Muscle layer of colon (tissue), 2 donors: Measurements from ENCODE around the gene CROCC2.

Experiments used
- H3K27ac ChIP-seq: one replicate; pipeline ENCODE4 v1.7.0; 2013; ENCODE audit warnings: low read depth, mild to moderate bottlenecking, low read length, moderate library complexity
- H3K27me3 ChIP-seq, 2 donors: one replicate each; pipeline ENCODE4 v1.7.0; 2013; ENCODE audit warnings: low read length in 2 of 2, mild to moderate bottlenecking in 2 of 2; ENCODE audit not compliant: insufficient read depth in 2 of 2, control insufficient read depth in 1 of 2
- H3K36me3 ChIP-seq: one replicate; pipeline ENCODE4 v1.7.0; 2013; ENCODE audit warnings: mild to moderate bottlenecking, low read length; ENCODE audit not compliant: insufficient read depth
- H3K4me1 ChIP-seq: one replicate; pipeline ENCODE4 v1.7.0; 2013; ENCODE audit warnings: mild to moderate bottlenecking, low read length; ENCODE audit not compliant: insufficient read depth
- H3K4me3 ChIP-seq, 2 donors: one replicate each; pipeline ENCODE4 v1.7.0; 2013; ENCODE audit warnings: low read length in 2 of 2, low read depth in 1 of 2, mild to moderate bottlenecking in 1 of 2, moderate library complexity in 1 of 2
- H3K9ac ChIP-seq: one replicate; pipeline ENCODE4 v1.7.0; 2013; ENCODE audit warnings: low read length
- H3K9me3 ChIP-seq: one replicate; pipeline ENCODE4 v1.7.0; 2013; ENCODE audit warnings: mild to moderate bottlenecking, low read length
- donor health status: abdominal sarcoma.
- donor health status: Adenocarcinoma of cecum.

Gene CROCC2

DNA sequence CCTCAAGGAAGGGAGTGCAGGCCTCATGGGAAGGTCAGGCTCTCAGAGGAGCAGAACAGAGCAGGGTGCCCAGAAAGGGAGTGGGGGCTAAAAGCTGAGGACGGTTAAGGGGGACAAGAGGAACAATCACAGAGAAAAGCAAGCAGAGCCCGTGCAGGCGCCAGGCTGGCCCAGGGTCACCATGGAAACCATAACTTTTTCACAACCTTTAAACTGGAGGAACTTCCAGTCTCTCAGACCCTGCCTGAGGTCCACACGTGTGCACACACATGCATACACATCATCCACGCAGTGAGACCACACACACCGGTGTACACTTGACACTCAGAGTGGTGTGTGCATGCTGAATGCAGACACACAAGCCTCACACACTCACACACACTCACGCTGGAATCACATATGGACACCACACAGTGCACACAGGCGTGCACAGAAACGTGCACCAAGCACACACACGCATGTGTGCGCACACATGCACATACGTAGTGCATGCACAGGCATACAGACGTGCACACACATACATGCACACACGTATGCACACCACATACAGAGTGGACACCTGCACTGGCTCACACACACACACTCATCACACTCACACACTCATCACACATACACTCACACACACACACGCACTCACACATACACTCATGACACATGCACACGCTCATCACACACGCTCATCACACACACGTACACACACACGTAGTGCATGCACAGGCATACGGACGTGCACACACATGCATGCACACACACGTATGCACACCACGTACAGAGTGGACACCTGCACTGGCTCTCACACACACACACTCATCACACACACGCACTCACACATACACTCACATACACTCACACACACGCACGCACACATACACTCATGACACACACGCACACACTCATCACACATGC is 55.1 kb downstream of the CROCC2 start:
- no peaks in the 10 kb centered on the region for H3K36me3 ChIP-seq
- H3K27ac ChIP-seq = no peak overlapping the region
- H3K27me3 ChIP-seq = peaks cover 0 to 18% of the 10 kb centered on the region in 2 donors
- H3K9me3 ChIP-seq = no peaks in the 10 kb centered on the region
- no peak overlapping the region for H3K4me3 ChIP-seq
- peaks cover 16% of the 10 kb centered on the region for H3K4me1 ChIP-seq
- H3K9ac ChIP-seq = no peak overlapping the region

DNA sequence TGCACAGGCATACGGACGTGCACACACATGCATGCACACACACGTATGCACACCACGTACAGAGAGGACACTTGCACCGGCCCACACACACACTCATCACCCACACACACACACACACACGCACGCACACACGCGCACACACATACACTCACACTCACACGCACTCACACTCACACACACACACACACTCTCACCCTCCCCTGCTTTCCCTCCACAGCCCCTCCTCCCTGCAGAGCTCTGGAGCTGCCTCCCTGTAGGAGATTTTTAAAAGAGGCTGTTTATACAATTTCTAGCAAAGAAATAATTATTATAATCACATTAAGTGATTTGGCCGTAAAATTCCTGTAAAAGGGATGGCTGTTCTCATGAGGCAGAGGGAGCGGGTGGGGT is 55.8 kb downstream of the CROCC2 start:
- Histone ChIP-seq H3K27ac (no peak overlapping the region), H3K4me1 (peaks cover 16% of the 10 kb centered on the region), H3K27me3 (peaks cover 0 to 18% of the 10 kb centered on the region in 2 donors)

DNA sequence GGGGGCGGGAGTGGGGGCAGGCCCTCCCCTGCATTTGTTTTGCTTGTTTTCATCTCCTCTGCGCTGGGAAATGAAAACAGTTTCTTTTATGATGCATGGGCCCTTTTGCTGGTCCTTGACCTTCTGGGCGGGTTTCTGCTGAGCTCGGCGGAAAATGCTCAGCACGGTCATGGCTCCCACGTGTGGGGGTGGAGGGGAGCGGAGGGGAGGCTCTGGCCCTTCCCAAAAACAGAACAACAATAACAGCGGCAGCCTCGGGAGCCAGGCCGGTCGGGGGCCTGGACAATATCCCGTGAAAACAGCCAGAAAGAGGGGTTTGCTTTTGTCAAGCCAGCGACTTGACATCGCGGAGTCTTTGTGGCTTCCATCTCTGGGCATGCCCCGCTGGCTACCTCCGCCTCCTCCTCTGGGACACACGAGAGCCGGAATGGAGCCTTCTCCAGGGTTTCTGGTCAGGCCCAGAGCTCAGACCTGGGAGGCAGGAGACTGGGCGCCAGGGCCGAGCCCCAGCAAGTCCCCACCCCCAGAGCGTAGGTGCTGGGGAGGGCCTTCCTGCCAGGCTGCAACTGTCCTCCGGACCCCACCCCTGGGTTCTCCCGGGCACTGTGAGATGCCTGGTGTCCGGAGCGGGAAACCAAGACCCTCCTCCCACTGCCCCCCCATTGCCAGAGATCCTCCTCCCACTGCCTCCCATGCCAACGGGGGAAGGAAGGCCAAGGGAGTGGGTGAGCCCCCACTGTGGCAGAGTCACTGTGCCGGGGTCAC is 56.3 kb downstream of the CROCC2 start:
- Histone ChIP-seq H3K27ac (no peak overlapping the region), H3K4me1 (peaks cover 16% of the 10 kb centered on the region), H3K36me3 (no peaks in the 10 kb centered on the region), H3K9ac (no peak overlapping the region), H3K27me3 (peaks cover 0 to 18% of the 10 kb centered on the region in 2 donors), H3K4me3 (no peak overlapping the region), H3K9me3 (no peaks in the 10 kb centered on the region)

More for the DNA sequence above, 55.8 kb downstream of the CROCC2 start:
- Histone ChIP-seq H3K36me3 (no peaks in the 10 kb centered on the region), H3K9ac (no peak overlapping the region), H3K4me3 (no peak overlapping the region), H3K9me3 (no peaks in the 10 kb centered on the region)

DNA sequence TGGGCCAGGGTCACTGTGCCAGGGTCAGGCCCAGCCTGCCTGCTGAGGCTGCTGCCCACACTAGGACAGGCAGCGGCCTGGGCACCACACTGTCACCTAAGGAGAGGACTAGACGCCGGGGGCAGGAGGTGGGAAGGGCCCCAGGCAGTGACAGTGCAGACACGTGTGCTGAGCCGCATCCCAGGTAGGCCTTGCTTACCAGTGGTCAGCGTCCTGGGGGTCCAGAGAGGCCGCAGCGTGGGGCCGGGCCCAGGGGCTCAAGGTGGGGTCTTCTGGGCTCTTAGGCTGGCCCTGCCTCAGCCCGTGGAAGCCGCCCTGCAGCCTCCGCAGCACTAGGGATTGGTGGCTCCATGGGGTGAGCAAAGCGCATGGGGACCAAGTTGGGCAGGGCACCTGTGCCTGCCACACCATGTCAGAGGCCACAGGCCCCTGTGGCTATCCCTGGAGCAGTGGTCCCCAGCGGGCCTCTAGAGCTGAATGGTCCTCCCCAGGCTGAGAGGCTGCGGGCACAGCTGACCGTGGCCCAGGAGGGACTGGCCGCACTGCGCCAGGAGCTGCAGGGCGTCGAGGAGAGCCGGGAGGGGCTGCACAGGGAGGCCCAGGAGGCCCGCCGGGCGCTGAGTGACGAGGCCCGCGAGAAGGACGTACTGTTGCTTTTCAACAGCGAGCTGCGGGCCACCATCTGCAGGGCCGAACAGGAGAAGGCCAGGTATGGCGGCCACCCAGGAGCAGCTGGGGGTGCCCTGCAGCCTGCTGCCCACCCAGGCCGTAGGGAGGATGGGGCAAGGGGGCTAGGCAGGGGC is 57.1 kb downstream of the CROCC2 start:
- Histone ChIP-seq H3K36me3 (no peaks in the 10 kb centered on the region), H3K27me3 (peaks cover 0 to 11% of the 10 kb centered on the region in 2 donors), H3K27ac (no peak overlapping the region), H3K4me1 (peaks cover 16% of the 10 kb centered on the region), H3K9me3 (no peaks in the 10 kb centered on the region), H3K9ac (no peak overlapping the region), H3K4me3 (no peak overlapping the region)

DNA sequence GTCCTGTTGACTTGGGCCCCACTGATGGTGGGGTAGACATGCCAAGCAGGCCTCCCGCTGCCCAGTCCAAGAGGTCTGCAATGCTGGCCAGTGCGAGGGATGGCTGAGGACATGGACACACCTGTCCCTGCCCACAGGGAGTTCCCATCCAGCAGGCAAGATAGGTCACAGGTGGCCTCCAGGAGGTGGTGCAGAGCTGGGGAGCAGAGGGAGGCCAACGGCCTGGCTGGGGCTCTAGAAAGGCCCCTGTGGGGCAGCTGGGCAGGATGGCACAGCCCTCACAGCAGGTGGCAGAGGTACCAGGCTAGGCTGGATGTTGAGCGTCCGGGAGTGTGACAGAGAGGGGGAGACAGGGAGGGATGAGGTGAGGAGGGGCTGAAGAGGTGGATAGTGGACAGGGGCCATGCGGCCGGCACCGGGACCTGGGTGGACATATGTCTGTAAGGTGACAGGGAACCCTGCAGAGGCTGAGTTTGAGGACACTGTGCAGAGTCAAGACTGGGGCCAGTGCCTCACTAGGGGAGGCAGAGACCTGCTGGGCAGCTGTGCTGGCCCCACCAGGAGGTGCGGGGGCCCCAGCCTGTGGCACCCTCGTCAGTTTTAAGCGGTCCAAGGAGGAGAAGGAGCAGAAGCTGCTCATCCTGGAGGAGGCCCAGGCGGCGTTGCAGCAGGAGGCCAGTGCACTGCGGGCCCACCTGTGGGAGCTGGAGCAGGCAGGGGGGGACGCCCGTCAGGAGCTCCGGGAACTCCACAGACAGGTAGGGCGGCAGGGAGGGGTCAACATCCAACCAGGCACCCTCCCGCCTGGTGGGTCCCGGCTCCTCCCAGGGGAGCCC is 58.0 kb downstream of the CROCC2 start:
- Histone ChIP-seq H3K27me3 (peaks cover 0 to 8% of the 10 kb centered on the region in 2 donors), H3K27ac (no peak overlapping the region), H3K4me1 (peaks cover 16% of the 10 kb centered on the region), H3K9me3 (no peaks in the 10 kb centered on the region), H3K4me3 (no peak overlapping the region), H3K36me3 (no peaks in the 10 kb centered on the region), H3K9ac (no peak overlapping the region)

DNA sequence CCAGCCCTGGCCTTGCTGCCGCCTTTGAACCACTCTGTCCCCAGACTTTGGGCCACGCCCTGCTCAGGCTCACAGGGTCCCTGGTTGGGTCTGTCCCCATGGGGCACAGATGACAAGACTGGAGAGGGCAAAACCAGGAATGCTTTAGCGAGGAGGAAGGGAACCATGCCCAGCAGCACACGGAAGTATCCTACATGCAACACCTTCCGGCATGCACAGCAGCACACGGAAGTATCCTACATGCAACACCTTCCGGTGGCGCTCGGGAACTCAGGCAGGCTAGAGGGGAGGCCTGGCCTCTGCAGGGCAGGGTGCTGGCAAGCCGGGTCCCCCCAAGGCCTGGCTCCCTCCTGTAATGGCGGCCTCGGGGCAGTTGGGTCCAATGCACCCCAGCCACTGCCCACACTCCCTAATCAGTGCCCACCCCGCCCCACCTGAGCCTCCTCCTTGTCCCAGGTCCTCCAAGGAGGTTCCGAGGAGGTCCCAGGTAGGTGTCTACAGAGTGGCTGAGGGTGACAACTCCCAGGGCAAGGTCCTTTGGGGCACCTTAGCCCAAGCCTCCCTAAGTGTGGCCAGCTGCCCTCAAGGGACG is 58.7 kb downstream of the CROCC2 start:
- Histone ChIP-seq H3K4me3 (no peak overlapping the region), H3K27ac (no peak overlapping the region), H3K9me3 (no peaks in the 10 kb centered on the region), H3K4me1 (peaks cover 16% of the 10 kb centered on the region), H3K9ac (no peak overlapping the region), H3K36me3 (no peaks in the 10 kb centered on the region), H3K27me3 (peaks cover 0 to 5% of the 10 kb centered on the region in 2 donors)

DNA sequence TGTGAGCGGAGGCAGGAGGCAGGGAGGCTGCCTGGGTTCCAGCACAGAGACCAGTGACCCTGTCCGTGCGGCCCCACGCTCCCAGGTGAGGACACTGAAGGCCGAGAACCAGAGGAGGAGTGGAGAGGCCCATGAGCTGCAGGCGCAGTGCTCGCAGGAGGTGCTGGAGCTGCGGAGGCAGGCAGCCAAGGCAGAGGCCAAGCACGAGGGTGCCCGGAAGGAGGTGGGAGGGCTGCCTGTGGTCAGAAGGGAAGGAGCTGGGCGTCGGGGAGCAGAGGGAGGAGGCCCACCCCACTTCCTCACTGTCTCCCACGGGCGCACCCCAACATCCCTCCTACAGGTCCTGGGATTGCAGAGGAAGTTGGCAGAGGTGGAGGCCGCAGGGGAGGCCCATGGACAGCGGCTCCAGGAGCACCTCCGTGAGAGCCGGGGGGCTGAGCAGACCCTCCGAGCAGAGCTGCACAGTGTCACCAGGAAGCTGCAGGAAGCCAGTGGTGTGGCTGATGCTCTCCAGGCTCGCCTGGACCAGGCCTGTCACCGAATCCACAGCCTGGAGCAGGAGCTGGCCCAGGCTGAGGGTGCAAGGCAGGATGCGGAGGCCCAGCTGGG is 59.3 kb downstream of the CROCC2 start:
- Histone ChIP-seq H3K27ac (no peak overlapping the region), H3K9me3 (no peaks in the 10 kb centered on the region), H3K4me1 (peaks cover 13% of the 10 kb centered on the region), H3K9ac (no peak overlapping the region), H3K27me3 (peaks cover 0 to 2% of the 10 kb centered on the region in 2 donors), H3K4me3 (no peak overlapping the region), H3K36me3 (no peaks in the 10 kb centered on the region)

DNA sequence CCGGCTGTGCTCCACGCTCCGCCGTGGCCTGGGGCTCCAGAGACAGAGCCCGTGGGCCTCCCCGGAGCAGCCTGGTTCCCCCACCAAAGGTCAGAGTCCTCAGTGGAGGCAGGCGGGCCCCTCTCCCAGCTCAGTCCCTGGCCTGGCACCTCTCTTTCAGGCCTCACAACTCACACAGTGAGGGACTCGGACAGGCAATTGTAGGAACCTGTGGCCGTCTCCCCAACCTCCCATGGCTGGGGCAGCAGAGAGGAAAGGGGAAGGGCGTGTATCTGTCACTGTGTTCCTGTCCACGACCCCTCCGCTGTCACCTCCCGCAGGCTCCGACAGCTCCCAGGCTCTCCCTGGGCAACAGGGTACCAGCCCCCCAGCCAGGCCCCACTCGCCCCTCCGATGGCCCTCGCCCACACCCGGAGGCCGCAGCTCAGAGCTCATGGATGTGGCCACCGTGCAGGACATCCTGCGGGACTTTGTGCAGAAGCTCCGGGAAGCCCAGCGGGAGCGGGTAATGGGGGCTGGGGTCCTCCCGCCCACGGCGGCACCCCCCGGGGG is 59.8 kb downstream of the CROCC2 start:
- Histone ChIP-seq H3K9me3 (no peaks in the 10 kb centered on the region), H3K9ac (no peak overlapping the region), H3K36me3 (no peaks in the 10 kb centered on the region), H3K4me3 (no peak overlapping the region), H3K27me3 (no peaks in the 10 kb centered on the region), H3K27ac (no peak overlapping the region), H3K4me1 (peaks cover 11% of the 10 kb centered on the region)

DNA sequence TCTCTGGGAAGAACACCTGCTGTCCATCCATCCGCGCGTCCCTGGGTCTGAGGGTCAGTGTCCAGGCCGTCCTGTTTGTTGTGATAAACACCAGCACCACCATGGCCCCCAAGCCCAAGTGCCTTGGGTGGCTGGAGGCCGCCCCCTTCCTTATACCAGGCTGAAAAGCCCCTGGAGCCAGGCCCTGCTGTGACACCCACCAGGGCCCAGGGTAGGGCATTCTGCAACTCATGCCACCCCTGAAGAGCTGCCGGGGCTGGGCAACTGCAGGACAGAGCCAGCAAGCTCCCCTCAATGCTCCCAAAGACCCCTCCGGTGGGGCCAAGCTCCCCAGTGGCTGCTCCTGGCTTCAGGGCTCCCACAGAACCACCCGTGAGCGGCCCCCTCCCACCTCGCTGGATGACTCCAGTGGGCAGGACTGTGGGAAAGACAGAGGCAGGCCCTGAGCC is 60.3 kb downstream of the CROCC2 start:
- Histone ChIP-seq H3K27ac (no peak overlapping the region), H3K4me3 (no peak overlapping the region), H3K4me1 (peaks cover 6% of the 10 kb centered on the region), H3K27me3 (no peaks in the 10 kb centered on the region), H3K9me3 (no peaks in the 10 kb centered on the region), H3K9ac (no peak overlapping the region), H3K36me3 (no peaks in the 10 kb centered on the region)
